ENCODE measurements around the gene KCNMA1.
"Not testable (repeated sequence)": the region's sequence is repeated elsewhere in the genome, so short reads cannot be mapped to it uniquely, and the experiment has no call there.

The KCNMA1 gene

DNA sequence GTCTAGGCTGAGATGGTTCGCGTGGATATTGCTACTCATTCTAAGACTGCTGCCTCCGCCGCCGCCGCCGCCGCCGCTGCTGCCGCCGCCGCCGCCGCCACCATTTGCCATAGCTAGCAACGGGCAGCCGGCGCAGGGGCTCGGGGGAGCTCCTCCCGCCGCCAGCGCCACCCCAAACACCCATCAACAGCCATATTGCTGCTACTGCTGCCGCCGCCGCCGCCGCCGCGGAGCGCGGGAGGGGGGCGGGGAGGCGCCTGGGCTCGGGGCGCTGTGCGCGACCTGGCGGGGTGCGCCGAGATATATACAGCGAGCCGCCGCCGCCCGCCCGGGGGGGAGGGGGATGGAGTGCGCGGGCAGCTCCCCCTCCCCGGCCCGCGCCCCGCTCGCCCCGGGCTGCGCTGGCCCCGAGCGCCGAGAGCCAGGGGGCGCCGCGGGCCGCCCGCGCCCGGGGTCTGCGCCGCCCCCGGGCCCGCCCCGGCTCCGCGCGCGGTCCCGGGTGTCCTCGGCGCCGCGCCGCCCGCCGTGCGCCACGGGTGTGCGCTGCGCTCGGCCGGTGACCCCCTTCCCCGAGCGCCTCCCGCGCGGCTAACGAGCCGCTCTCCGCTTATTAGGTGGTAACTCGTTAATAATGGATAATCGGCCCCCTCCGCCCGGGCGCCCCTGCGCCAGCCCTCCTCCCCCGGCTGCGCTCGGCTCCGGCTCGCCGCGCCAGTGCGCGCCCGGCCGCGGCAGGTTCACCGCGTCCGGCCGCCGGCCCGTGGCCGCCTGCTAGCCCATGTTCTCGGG, at the start of gene KCNMA1:
Gene KCNMA1, minus strand, starts transcription at position 277 of the 789 bp plus-strand sequence.
- no peak for DNase-seq (ENCODE audit: low read depth in 2 of 2)

DNA sequence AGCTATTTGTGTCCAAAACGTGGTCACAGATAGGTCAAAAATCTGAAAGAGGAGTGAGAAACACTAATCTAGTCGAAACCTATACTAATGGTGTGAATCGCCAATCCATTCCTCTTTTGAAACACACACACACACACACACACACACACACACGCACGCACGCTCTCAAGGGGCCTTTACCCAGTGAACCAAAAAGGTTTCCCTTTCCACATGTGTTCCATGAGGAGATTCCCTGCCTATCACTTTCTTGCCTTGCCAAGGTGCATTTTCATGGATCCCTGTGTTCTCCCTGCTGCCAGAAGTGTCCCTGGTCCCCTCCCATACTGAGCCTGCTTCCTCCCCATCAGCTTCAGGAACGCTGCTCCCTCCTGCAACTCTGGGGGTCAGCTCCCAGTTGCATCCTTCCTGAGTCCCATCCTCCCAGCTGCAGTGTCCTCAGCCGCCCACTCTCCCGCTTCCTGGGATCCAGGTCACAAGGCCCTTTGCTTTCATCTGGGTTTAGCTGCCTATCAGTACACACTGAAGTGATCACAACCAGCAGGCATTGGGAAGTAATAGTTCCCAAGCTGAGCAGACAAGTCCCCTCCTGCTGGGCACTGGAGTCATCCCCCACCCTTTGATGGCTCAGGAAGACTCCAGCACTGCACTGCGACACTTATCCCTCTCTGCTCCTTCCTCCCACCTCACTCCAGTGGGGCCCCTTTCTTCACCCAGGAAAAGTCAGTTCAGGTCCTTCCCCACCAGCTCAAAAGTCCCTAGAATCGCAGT, 49.2 kb upstream of the KCNMA1 start:
- no peak for DNase-seq (ENCODE audit: low read depth in 2 of 2)

DNA sequence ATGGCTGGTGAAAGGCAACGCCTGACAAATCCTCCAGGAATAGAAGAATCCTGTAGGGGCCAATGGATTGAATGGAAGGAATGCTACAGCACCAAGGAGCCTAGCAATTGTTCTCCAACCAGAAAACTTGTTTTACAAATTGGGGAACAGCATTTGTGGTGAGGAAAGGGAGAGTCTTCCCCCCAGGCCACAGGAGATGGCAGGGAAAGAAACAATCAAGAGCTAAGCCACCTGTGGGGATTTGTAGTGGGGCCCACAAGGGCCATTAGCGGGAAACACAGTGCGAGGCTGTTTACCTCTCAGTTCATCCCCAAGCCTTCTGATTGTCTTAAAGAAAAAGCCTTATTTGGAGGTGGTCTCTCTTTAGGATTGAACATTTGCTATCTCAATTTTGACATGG, 48.5 kb upstream of the KCNMA1 start:
- no peak for DNase-seq (ENCODE audit: low read depth in 2 of 2)

DNA sequence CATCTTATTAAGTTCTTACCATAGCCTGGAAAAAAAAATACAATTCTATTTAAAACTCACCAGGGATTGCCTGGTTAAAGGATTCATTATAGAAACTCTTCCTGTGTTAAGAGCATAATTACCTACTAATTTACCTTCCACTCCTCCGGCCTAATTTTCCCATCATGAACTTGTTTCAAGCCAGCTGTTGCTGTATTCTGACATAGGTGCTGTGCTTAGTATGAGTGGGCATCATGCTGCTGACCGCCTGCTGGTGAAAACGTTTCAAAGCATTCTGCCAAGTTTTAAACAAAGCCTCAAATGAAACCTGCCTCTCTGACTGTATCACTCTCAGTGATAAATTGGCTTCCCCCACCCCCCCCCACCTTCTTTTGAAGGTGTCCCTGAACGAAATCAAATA, 47.8 kb upstream of the KCNMA1 start:
- DNase-seq (ENCODE audit: low read depth in 2 of 2) = no peak

DNA sequence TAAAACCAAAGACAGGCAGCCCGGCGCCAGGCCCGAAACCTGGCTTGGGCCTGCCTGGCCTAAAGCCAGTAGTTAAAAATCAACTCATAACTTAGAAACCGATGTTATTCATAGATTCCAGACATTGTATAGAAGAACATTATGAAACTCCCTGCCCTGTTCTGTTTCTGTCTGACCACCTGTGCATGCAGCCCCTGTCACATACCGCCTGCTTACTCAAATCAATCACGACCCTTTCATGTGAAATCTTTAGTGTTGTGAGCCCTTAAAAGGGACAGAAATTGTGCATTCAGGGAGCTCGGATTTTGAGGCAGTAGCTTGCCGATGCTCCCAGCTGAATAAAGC, 45.5 kb upstream of the KCNMA1 start:
- DNase-seq (ENCODE audit: low read depth in 2 of 2) = not testable (repeated sequence)

DNA sequence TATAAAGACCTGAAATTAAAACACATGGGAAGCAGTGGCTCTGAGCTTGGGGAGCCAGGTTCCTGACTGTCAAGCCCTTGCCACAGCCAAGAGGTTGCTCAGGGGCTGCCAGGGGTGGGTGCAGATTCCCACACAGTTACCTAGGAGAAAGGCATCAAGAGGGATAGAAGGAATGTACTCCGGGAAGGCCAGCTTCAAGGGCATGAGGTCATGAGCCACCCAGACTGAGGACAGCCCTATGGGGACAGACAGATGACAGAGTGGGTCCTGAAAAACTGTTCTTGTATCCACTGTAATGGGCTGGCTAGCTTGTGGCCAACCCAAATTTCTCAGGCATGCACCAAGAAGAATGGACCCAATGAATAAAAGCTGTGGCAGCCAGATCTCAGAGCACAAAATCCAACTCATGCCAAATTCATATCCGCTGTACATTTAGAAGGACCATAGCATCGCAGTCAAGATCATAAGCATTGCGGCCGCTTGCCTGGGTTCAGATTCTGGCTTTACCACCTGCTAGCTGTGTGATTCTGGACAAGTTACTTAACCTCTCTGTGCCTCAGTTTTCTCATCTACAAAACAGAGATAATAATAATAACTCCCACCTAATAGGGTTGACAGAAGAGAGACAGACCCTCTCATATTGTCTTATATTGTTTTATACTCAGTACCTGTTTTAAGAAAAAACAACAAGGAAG, 44.9 kb upstream of the KCNMA1 start:
- no peak for DNase-seq (ENCODE audit: low read depth in 2 of 2)

DNA sequence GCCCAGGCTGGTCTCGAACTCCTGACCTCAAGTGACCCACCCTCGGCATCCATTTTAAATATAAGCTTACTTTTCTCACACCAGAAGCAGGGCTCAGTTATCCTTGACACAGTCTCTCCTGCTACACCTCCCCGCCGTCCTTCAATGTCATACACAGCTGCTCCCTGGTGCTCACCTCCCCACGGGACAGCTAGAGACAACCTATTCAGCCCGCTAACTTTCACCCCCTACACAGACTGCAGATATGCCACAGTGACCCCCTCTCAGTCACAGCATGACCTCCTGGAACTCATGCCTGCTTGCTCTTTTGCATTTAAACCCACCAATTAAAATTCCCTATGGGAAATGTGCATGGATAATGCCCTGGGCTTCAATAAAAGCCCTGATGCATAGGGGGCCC, 44.2 kb upstream of the KCNMA1 start:
- no peak for DNase-seq (ENCODE audit: low read depth in 2 of 2)

DNA sequence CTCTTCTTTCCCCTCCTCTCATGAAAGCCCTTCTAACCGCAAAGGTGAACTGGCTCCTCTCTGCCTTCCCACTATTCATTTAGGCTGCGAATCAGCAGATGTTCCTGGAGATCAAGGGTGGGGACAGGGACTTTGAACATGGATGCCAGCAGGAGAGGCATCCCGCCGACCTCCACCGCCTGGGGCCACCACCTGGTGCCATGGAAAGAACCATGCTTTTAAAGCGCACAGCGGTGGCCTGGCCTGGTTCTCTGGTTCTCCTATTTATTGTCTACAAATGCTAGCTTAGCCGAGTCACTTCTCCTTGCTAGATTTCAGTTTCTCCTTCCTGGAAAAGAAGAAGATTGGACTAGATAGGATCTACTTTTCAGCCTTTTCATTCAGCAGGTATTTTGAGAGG, 43.2 kb upstream of the KCNMA1 start:
- DNase-seq (ENCODE audit: low read depth in 2 of 2) = no peak

DNA sequence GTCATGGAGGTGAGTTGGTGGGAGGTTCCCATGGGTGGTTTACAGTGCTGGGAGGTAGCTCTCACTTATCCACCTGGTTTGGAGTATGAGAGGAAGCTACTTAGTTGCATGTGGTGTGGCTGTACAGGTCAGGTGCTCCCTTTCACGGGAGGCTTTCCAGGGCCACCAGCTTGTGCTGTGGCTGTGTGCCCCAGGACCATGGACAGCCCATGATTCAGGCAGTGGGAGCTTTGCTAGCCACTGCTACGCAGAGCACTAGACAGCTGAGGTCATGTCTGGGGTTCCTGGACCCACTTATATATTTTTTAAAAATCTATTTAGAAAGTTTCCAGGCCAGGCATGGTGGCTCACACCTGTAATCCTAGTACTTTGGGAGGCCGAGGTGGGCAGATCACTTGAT, 42.5 kb upstream of the KCNMA1 start:
- no peak for DNase-seq (ENCODE audit: low read depth in 2 of 2)

DNA sequence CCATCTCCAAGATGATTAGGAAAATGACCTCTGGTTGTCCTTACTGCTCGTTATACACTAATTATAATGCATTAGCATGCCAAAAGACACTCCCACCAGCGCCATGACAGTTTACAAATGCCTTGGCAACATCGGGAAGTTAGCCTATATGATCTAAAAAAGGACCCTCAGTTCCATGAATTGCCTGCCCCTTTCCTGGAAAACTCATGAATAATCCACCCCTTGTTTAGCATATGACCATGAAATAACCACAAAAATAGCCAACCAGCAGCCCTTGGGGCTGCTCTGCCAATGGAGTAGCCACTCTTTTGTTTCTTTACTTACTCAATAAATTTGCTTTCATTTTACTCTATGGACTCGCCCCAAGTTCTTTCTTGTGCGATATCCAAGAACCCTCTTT, 41.6 kb upstream of the KCNMA1 start:
- DNase-seq (ENCODE audit: low read depth in 2 of 2) = no peak

DNA sequence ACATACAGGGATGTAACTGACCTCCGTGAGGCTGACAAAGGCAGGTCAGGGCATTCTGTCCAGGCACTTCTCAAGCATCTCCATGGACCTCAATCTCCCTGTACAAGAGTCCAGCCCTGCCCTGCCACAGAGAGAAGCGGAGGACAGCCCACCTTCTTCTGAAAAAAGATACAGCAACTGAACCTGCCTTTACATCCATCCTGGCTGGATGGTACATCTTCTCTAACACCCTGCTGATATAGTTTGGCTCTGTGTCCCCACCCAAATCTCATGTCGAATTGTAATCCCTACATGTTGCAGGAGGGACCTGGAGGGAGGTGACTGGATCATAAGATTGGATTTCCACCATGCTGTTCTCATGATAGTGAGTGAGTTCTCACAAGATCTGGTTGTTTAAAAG, 40.5 kb upstream of the KCNMA1 start:
- DNase-seq (ENCODE audit: low read depth in 2 of 2) = no peak

DNA sequence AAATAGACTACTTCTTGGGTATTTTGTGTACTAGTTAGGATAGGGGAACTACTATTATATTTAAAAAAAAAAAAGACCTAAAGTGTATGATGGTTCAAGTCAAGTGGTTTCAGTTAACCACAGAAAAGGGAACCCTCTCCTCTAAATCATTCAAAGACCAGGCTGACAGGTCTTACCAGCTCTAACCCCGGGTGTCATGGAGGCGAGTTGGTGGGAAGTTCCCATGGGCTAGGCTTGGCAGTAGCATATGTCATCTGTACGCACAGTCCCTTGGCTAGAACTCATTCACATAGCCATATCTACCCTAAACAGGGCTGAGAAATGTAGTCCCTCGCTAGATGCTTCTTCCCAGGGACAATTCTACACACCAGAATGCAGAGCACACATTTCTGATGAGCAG, 37.7 kb upstream of the KCNMA1 start:
- no peak for DNase-seq (ENCODE audit: low read depth in 2 of 2)

DNA sequence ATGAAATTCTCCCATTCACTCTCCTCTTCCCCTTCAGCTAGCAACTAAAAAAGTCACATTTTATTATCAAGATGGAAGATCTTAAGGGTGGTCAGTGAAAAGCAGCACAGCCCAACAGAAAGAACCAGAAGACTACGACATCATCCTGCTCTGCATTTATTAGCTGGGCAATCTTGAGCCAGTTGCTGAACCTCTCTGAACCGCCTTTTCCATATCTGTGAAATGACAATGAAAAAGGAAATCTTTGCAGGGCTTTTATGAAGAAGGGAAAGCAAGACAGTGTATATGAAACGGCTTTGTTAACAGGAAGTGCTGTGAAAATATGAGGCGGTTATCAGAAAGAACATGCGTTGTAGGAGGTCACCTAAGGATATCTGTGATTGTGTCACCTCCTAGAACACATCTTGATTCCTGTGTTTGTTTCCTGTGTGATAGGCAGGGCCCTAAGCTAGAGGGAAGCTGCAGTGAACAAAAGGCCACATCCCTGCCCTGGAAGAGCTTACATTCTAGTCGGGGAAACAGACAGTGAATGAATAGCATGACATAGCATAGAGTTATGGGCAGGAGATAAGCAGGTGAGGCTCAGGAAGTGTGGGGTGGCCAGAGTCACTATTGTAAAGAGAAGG, 36.0 kb upstream of the KCNMA1 start:
- DNase-seq (ENCODE audit: low read depth in 2 of 2) = no peak

DNA sequence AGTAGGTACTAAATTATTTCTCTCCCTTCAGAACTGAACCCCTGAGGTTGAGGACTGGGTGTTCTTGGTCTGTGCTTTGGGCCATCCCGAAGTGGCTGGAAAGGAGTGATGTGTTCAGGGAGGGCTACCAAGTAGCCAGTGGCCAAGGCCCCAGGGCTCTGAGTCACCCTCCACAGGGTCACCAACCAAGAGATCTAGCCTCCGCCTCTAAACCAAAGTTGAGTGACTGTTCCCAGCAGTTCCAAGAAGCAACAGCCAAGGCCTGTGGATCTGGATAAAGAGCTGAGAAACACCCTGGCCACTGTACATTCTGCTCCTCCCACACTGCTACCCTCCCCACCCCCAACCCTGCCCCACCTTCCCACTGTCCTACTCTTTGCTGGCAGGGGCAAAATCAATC, 35.5 kb upstream of the KCNMA1 start:
- DNase-seq (ENCODE audit: low read depth in 2 of 2) = no peak

DNA sequence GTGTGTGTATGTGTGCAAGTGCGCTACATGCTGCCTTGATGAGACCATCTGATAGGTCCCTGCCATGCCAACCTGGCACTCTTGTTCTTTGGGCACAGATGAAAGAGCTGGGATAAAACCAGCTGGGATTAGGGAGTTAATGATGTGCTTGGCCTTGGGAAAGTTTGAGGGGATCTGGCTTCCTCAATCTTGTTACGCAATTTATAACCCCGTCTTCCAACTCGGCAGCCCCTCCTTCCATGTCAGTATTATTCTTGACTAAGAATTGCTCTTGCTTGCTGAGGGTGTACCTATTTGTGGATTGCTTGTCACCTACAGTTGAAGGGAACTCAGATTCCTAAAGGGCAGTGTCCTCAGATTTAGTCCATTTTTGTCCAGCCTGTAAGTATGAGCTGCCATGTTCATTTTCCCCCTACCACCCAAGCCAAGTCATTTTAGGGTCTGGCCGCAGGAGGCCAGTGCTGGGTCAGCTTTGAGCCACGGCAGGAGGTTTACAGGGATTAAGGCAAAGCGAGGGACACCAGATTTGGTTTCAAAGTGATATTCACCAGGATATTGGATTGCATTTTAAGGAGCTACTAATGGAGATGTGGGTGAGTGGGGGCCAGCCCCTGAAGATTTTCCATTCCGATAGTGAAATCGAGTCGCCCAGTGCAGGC, 34.1 kb upstream of the KCNMA1 start:
- no peak for DNase-seq (ENCODE audit: low read depth in 2 of 2)

DNA sequence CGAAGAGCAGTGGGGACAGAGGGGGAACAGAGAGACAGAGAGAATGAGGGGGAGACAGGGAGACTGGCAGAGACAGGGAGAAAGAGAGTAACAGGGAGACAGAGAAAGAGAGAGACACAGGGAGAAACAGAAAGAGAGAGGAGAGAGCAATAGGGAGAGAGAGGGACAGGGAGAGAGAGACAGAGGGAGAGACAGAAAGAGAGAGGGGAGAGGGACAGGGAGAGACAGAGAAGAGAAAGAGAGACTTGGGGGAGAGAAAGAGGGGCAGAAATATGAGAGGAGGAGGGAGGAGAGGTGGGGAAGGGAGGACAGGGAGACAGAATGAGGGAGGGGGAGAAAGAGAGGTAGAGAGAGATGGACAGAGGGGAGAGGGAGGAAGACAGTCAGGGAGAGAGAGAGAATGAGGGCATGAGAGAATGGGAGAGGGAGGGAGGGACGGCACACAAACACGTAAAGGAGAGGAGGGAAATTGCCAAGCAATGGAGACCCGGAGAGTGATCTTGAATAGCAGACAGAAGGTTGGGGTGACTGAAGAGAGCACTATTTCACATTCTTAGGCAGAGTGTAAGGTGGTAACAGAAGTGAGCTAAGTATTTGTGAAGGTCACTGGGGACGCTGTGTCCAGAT, 33.3 kb upstream of the KCNMA1 start:
- no peak for DNase-seq (ENCODE audit: low read depth in 2 of 2)

DNA sequence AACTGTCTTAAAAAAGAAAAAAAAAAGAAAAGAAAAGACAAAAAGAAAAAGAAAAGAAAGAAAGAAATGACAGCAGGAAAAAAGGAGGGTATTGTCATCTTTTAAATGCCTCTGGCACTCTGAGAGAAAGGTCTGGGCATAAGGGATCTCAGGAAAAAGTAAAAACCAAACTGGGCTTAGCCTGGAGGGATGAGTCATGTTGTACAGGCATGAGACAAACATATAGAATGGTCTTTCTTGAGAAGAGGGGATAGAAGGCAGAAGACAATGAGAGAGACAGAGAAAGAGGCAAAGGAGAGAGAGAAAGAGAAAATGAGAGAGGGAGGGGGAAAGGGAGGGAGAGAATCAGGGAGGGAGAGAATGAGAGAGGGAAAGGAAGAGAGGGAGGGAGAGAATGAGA, 32.3 kb upstream of the KCNMA1 start:
- no peak for DNase-seq (ENCODE audit: low read depth in 2 of 2)

DNA sequence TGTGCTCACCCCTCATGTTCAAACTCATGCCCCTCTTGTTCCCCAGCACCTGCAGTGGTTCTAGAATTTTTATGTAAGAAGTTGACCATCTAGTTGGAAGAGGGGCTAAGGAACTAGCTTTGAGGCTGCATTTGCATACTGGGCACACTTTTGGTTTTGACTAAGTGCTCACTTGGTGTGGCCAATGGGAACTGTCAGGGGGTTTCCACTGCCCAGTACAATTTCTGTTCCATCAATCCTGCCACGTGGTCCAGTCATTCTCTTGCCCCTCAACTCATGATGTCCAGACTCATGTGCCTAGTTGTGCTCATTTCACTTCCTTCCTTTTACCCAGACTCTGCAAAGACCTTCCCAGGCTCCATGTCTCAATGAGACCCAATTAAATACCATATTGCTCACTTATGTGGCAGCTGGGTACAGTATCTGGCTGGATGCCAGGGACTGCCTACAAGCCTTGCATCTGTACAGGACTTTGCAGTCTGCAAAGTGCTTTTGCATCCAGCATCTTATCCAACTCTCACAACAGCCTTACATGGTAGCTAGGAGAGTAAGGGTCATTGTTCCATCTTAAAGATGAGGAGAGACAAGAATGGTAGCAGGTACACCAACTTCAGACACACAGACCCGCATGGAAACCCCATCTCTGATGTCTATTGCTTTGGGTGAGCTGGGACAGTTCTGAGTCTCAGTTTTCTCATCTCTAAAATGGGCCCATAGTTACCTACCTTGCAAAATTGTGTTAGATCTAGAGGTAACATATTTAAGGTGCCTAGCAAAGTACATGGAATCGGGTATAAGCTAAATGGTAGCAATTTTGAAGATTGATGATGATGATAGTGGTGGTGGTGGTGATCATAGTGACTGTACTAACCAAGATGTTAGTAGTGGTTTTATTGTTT, 30.1 kb upstream of the KCNMA1 start:
- no peak for DNase-seq (ENCODE audit: low read depth in 2 of 2)

DNA sequence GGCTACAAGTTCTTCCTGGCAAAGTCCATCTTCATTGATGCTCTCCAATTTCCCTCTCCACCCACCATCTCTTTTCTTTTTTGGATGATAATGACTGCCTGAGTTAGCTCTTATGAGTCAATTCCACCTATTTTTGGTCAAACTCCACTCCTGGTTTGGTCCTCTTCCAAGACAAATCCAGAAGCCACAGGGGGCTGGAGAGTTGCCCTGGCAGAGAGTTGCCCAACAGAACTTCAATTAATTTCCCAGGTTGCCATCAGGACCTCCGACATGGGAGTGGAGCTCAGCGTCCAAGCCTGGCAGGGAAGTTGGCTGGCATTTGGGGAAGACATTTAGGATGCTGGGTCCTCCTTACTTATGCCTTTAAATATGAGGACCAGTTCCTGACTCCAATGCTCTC, 29.2 kb upstream of the KCNMA1 start:
- no peak for DNase-seq (ENCODE audit: low read depth in 2 of 2)

DNA sequence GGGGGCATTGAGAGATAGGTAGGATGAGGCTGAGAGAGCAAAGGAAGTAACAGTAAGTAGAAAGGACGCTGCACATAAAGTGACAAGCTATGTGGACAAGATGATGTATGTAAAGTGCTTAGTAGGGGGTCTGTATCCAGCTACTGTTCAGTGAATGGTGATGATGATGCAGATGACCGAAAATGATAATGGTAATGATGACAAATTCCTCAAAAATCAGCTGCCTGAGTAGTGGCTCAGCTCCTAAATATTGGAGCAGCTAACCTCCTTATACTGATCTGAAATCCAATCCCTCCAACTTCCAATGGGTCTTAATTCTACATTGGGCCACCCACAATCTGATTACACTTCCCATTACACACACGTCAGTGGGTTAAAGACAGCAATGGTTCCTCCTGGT, 27.1 kb upstream of the KCNMA1 start:
- DNase-seq (ENCODE audit: low read depth in 2 of 2) = no peak

All from stimulated activated CD8-positive, alpha-beta memory T cell treated with anti-CD3 and anti-CD28 coated beads, Interleukin-2, amount 100 ng/mL, for 48 hours (primary cell).